ENCODE data around the gene PLAC8L1.
"Not testable (repeated sequence)": the region's sequence is repeated elsewhere in the genome, so short reads cannot be mapped to it uniquely, and the experiment has no call there.

The PLAC8L1 gene

GRCh38 chr5:146105477-146105876 lies at the start of gene PLAC8L1:
Gene PLAC8L1 (minus strand): TSS chr5:146105577. CDS start chr5:146104311, 1,266 bp downstream.
- TF ChIP-seq CTCF (IDR thresholded peaks at IDR 0.05; ENCODE audit: borderline replicate concordance, insufficient read depth, low read depth, low read length), result no peak
- H3K4me3 ChIP-seq (ENCODE audit: low read depth, low read length), result no peak within 1 kb of the TSS

GRCh38 chr5:146151970-146152369 lies 46.6 kb upstream of the PLAC8L1 start:
- TF ChIP-seq CTCF (IDR thresholded peaks at IDR 0.05; ENCODE audit: borderline replicate concordance, insufficient read depth, low read depth, low read length), result no peak
- H3K4me3 ChIP-seq (ENCODE audit: low read depth, low read length), result no peak overlapping the region

GRCh38 chr5:146137967-146138403 lies 32.6 kb upstream of the PLAC8L1 start:
- TF ChIP-seq CTCF (IDR thresholded peaks at IDR 0.05; ENCODE audit: borderline replicate concordance, insufficient read depth, low read depth, low read length), result no peak
- no peak overlapping the region for H3K4me3 ChIP-seq (ENCODE audit: low read depth, low read length)

GRCh38 chr5:146130440-146131045 lies 25.2 kb upstream of the PLAC8L1 start:
- peak; percentile 16; the same call in 1 of the 2 replicates for TF ChIP-seq CTCF (IDR thresholded peaks at IDR 0.05; ENCODE audit: borderline replicate concordance, insufficient read depth, low read depth, low read length)
- no peak overlapping the region for H3K4me3 ChIP-seq (ENCODE audit: low read depth, low read length)

GRCh38 chr5:146126068-146126467 lies 20.7 kb upstream of the PLAC8L1 start:
- no peak overlapping the region for H3K4me3 ChIP-seq (ENCODE audit: low read depth, low read length)
- no peak for TF ChIP-seq CTCF (IDR thresholded peaks at IDR 0.05; ENCODE audit: borderline replicate concordance, insufficient read depth, low read depth, low read length)

- no peak overlapping the region for H3K4me3 ChIP-seq (ENCODE audit: low read depth, low read length)
- TF ChIP-seq CTCF (IDR thresholded peaks at IDR 0.05; ENCODE audit: borderline replicate concordance, insufficient read depth, low read depth, low read length), result no peak
These were observed 19.2 kb upstream of the PLAC8L1 start for GRCh38 chr5:146124580-146124979.

GRCh38 chr5:146121451-146121850 lies 16.1 kb upstream of the PLAC8L1 start:
- H3K4me3 ChIP-seq (ENCODE audit: low read depth, low read length), result not testable (repeated sequence)

All from GM12875 (cell line).